ENCODE measurements around the gene CNPY1.

DNA sequence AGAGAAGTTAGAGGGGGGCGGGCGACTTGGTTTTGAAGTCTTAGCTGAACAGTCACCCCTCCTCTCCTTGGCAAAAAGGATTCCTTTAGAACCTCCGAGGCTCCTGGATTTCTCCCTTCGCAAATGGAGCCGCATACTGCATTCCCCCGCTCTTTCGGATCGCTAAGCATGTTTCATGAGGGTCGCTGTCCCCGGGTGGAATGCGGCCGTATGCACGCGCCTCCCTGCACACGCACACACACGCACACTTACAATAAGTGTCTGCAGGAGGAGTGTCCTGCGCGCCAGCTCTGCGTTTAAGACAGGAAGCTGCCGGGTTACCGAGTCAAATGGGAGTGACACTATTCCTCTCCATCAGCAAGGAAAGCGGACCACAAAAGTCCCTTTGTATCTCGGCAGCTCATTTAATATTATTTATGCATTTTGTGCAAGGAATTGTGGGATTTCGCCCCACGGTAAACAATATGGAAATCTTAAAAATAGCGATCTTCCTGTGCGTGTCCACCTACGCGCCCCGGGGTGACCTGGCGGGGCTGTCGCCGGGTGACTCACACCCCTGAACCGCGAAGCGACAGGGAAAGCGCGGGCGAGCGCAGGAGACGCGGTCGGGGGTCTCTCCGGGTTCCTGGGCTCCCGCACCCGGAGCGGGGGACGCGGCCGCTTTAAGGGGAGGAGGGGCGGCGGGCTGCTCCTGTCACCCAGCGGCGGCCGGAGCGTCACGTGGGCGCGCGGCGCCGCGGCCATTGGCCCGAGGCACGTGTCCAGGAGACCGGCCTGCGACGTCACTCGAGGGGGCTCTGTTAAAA is 89.4 kb downstream of the CNPY1 start:
- TF ChIP-seq EZH2 (IDR thresholded peaks at IDR 0.05; ENCODE audit: low read depth, low read length, severe bottlenecking), result peak; percentile 99
- TF ChIP-seq GABPA (IDR thresholded peaks at IDR 0.05; ENCODE audit: borderline replicate concordance, insufficient read depth, low read length), result no peak
- TF ChIP-seq CTCF (IDR thresholded peaks at IDR 0.05; ENCODE audit: control extremely low read depth in 1 of 3, insufficient read depth in 1 of 3, low read depth in 1 of 3, low read length in 3 of 3), result no peak
- no peak for TF ChIP-seq GTF2F1 (IDR thresholded peaks at IDR 0.05; ENCODE audit: borderline replicate concordance, low read depth, low read length)
- TF ChIP-seq BACH1 (IDR thresholded peaks at IDR 0.05; ENCODE audit: low read length), result no peak
- TF ChIP-seq POU5F1 (IDR thresholded peaks at IDR 0.05; ENCODE audit: low read depth, low read length), result no peak
- TF ChIP-seq EP300 (IDR thresholded peaks at IDR 0.05; ENCODE audit: borderline replicate concordance in 1 of 2, low read depth in 2 of 2, low read length in 2 of 2), result peak in 1 of 2 experiments; percentile 69; a peak in 1 of 3 replicates
- TF ChIP-seq JUN (IDR thresholded peaks at IDR 0.05; ENCODE audit: low read depth, low read length), result no peak
- no peak for TF ChIP-seq POLR2A (IDR thresholded peaks at IDR 0.05; ENCODE audit: control extremely low read depth in 1 of 2, low read depth in 2 of 2, low read length in 2 of 2)

Measured in H1 (cell line).